NOMO-1 treated with dmso at 0.1 percent for 144 hours (cell line): ENCODE measurements around the gene ZNF620.
"Not testable (repeated sequence)": the region's sequence is repeated elsewhere in the genome, so short reads cannot be mapped to it uniquely, and the experiment has no call there.

Experiments
- DNase-seq: peaks from one replicate; lab custom pipeline; 2025; ENCODE audit not compliant: unreplicated experiment; lab: John Stamatoyannopoulos, UW

The ZNF620 gene

DNA sequence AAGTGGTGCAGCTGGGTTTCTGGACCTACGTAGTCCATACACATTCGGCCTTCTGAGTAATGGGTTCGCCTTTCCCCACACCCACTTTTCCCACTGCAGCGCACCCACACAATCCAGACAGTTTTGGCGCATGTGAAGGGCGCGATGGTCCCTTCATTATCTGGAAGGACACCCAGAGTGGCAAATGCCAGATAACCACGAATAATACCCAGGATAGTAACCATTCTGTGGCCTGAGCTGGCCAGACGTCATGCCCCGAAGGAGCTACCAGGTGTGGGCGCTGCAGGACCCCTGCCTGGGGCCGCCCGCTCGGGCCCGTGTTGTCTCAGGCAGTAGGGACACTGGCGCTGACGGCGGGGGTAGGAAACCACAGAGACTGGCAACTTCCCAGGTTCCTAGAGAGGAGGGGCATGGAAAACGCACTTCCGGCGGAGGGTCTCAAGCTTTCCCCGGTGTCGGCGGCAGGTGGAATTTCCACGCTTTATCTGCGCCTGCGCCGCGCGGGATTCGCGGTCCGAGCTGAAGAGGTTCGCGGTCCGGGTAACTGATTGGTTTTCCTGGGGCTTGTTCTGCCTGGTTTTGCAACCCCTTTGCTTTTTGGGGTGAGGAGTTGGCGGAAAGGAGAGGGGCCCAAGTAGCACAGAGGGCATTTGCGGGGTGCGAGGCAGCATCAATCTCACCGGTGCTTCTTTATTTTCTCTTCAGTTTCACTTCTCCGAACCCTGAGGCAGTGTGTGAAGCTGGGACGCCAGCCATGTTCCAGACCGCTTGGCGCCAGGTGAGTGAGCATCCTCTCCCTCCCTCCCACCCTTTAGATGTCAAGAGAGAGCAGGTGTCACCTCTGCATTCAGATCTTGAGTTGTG lies at the start of gene ZNF620:
TSS of gene ZNF620 (plus strand) at position 441 of the 864 bp plus-strand sequence. CDS start at position 755, 314 bp downstream.
- DNase-seq = no peak

GRCh38 chr3:40456279-40456939 lies 49.4 kb upstream of the ZNF620 start:
- DNase-seq = no peak

GRCh38 chr3:40456940-40457823 lies 48.7 kb upstream of the ZNF620 start, which contains the start of gene RPL14:
TSS of gene RPL14 (plus strand) at chr3:40457339. CDS start at chr3:40457472, 133 bp downstream.
- peak; percentile 89 for DNase-seq

- no peak for DNase-seq
Observed at GRCh38 chr3:40458473-40458872, 47.4 kb upstream of the ZNF620 start.

- DNase-seq = not testable (repeated sequence)
Observed at GRCh38 chr3:40460481-40460880, 45.4 kb upstream of the ZNF620 start.

GRCh38 chr3:40461161-40461560 lies 44.7 kb upstream of the ZNF620 start:
- no peak for DNase-seq

- DNase-seq = not testable (repeated sequence)
Observed at GRCh38 chr3:40462838-40463237, 43.0 kb upstream of the ZNF620 start.

- DNase-seq = no peak
Observed at GRCh38 chr3:40463579-40463978, 42.3 kb upstream of the ZNF620 start.

GRCh38 chr3:40464339-40465110 lies 41.3 kb upstream of the ZNF620 start:
- DNase-seq = no peak

DNA sequence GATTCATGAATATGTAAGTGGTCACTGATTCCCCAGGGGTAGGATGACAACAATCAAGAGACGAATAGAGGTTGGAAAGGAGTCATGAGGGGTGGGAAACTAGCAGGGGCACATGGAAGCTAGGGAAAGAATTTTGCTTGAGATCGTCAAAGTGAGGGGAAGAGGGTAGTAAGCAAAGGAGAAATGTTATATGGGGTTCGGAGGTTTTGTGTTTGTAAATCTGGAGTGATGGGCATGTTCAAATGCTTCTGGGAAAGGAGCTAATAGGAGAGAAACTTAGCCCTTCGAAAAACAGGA lies 40.8 kb upstream of the ZNF620 start:
- DNase-seq = no peak

- no peak for DNase-seq
Observed at GRCh38 chr3:40465456-40465855, 40.4 kb upstream of the ZNF620 start.

DNA sequence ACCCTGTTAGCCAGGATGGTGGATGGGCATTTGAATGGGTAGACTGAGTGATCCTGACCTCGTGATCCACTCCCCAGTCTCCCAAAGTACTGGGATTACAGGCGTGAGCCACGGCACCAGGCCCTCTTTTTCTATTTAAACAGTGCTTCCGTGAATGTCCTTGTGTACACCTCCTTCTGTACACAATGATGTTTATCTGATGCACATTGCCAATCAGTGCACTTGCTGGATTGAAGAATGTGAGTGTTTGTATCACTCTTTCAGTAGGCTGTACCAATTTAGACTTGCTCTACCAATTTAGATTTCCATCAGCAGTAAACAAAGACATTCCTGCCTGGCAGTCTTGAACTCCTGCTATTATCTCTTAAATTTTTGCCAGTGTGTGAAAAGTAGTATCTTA lies 37.8 kb upstream of the ZNF620 start:
- no peak for DNase-seq

GRCh38 chr3:40470701-40471100 lies 35.1 kb upstream of the ZNF620 start:
- no peak for DNase-seq

DNA sequence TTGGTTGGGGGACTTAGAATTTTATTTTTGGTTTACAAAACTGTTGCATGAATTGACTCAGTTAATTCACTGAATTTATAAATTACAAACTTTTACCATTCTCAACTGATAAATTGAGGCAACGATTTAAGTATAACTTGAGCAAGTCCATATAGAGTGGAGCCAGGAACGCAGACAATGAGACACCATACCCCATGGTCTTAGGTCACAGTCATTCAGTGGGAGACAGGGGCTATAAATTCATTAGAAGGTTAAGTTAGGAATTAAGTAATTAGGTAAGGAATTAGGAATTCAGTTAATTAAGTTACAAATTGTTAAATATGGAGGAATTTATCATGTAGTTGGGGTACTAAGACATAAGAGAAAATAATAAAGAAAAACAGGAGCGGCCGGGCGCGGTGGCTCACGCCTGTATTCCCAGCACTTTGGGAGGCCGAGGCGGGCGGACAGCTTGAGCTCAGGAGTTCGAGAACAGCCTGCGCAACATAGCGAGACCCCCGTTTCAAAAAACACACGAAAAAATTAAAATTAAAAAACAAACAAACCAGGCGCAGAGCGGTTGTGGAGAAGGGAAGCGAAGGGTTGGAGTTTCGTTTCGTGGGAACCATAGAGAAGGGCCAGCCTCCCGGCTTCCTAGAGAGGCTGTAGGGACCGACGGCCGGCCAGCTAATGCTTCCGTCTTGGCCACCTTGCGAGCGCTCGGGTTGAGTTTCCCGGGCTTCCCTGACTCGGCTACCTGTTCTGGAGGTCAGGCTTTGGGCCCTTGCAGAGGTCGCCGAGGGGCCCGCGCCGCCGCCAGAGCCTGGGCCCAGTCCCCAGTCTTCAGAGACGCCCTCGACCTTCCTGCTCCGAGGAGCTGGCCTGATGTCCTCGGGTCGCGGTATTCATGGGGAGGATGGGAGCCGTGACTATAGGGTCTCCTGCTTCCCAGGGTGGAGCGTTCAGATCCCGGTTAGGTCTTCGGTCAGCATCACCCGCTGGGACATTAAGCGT lies 29.1 kb upstream of the ZNF620 start, which contains the start of gene ZNF619:
TSS of gene ZNF619 (plus strand) at position 645 of the 993 bp plus-strand sequence. CDS start 858 bp downstream, outside the sequence.
- peak; percentile 59 for DNase-seq

- DNase-seq = peak; percentile 13
Observed at GRCh38 chr3:40477666-40478065, 28.2 kb upstream of the ZNF620 start.

- no peak for DNase-seq
Observed at GRCh38 chr3:40487172-40487571, 18.7 kb upstream of the ZNF620 start.

DNA sequence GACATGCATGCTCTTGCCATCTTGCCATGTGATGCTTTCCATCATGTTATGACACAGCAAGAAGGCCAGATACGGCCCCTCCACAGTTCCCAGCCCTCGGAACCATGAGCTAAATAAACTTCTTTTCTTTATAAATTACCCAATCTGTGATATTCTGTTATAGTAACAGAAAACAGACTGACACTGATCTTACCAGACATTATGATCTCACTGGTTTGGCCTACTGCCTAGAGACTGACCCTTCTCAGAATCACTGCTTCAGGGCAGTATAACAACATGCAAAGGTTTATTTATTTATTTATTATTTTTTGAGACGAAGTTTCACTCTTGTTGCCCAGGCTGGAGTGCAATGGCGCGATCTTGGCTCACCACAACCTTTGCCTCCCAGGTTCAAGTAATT lies 14.9 kb upstream of the ZNF620 start:
- no peak for DNase-seq

DNA sequence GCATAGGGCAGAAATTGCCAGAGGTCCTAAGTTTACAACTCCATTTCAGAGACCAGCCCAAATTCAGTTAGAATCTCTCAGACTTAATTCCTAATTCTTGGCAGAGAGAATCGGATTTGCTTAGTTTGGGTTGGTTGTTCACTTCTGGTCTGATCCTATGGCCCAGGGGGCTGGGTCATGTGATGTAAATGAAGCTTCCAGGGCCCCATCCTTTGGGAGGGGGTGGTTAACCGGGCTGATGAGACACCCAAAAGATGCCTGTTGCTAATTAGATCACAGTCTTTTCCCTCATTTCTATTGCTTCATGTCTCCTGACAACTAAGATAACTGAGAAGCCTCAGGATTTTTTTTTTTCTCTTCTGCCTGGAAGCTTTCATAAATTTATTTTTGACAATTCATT lies 11.1 kb upstream of the ZNF620 start:
- no peak for DNase-seq

DNA sequence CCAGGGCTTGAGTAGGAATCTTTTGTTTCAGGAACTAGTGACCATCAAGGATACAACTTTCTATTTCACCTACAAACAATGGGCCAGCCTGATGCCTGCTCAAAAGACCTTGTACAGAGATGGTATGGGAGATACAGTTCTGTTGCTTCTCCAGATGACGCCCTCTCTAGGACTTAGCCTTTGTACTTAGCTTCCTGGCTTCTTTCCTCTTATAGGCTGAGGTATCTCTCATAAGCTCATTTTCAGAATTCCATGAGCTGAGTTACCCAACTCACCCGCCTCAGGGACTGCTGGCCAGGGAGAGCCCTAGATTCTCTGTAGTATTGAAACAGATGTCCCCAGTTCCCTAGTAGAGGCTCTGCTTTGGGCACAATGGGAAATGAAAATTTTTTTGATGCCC lies 8.6 kb upstream of the ZNF620 start:
- no peak for DNase-seq
